Activated CD4-positive, CD25-positive, alpha-beta regulatory T cell (primary cell): Measurements from ENCODE around the gene PHLDA1.

Experiments used
- DNase-seq, 4 experiments: peaks; one replicate each; lab custom pipeline; 2025; lab: John Stamatoyannopoulos, UW

PHLDA1 gene

GRCh38 chr12:76031414-76032042, at the start of gene PHLDA1:
PHLDA1 (minus strand) TSS chr12:76031776.
- DNase-seq: peak; percentile 73 to 92 (median 82)

- no peak for DNase-seq
Observed at GRCh38 chr12:76080729-76081415, 49.3 kb upstream of the PHLDA1 start.

GRCh38 chr12:76080017-76080728, 48.6 kb upstream of the PHLDA1 start:
- DNase-seq: no peak

GRCh38 chr12:76078748-76079147, 47.2 kb upstream of the PHLDA1 start:
- no peak for DNase-seq

- DNase-seq: no peak
Observed at GRCh38 chr12:76075448-76075847, 43.9 kb upstream of the PHLDA1 start.

GRCh38 chr12:76074701-76075336, 43.2 kb upstream of the PHLDA1 start:
- no peak for DNase-seq

- DNase-seq: no peak
Observed at GRCh38 chr12:76073561-76073960, 42.0 kb upstream of the PHLDA1 start.

GRCh38 chr12:76072568-76072967, 41.0 kb upstream of the PHLDA1 start:
- DNase-seq: no peak

- no peak for DNase-seq
Observed at GRCh38 chr12:76069339-76069738, 37.8 kb upstream of the PHLDA1 start.

- no peak for DNase-seq
Observed at GRCh38 chr12:76065917-76066316, 34.3 kb upstream of the PHLDA1 start.

- DNase-seq: no peak
Observed at GRCh38 chr12:76064904-76065303, 33.3 kb upstream of the PHLDA1 start.

GRCh38 chr12:76060111-76060510, 28.5 kb upstream of the PHLDA1 start:
- DNase-seq: no peak

GRCh38 chr12:76057326-76057725, 25.8 kb upstream of the PHLDA1 start:
- DNase-seq: no peak

GRCh38 chr12:76055393-76055792, 23.8 kb upstream of the PHLDA1 start:
- DNase-seq: no peak

- no peak for DNase-seq
Observed at GRCh38 chr12:76049575-76050251, 18.1 kb upstream of the PHLDA1 start.

- no peak for DNase-seq
Observed at GRCh38 chr12:76047742-76048141, 16.2 kb upstream of the PHLDA1 start.

GRCh38 chr12:76047060-76047459, 15.5 kb upstream of the PHLDA1 start:
- DNase-seq: no peak

- no peak for DNase-seq
Observed at GRCh38 chr12:76043377-76043776, 11.8 kb upstream of the PHLDA1 start.

- no peak for DNase-seq
Observed at GRCh38 chr12:76042147-76042546, 10.6 kb upstream of the PHLDA1 start.

GRCh38 chr12:76041406-76041805, 9.8 kb upstream of the PHLDA1 start:
- DNase-seq: no peak

GRCh38 chr12:76040461-76040860, 8.9 kb upstream of the PHLDA1 start:
- no peak for DNase-seq

GRCh38 chr12:76038176-76038575, 6.6 kb upstream of the PHLDA1 start:
- DNase-seq: no peak
